ENCODE data around the gene RET. TPM values are rescaled to one million over a fixed set of nuclear protein-coding genes. Genes with fewer than 3 reads are reported as not detected.

Gene RET
- total RNA-seq, 1 donor from 2014 or later = 0.20 TPM

GRCh38 chr10:43110338-43111071 lies 33.6 kb downstream of the RET start:
- ATAC-seq = no peak

DNA sequence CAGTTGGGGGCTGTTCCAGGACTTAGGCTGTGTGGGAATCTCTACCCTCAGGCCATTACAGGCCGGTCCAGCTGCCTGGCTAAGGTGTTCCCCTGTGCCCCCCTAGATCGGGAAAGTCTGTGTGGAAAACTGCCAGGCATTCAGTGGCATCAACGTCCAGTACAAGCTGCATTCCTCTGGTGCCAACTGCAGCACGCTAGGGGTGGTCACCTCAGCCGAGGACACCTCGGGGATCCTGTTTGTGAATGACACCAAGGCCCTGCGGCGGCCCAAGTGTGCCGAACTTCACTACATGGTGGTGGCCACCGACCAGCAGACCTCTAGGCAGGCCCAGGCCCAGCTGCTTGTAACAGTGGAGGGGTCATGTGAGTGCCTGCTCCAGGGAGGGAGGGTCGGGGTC lies 34.2 kb downstream of the RET start:
- no peak for ATAC-seq

GRCh38 chr10:43111921-43112607 lies 35.2 kb downstream of the RET start:
- ATAC-seq = no peak

DNA sequence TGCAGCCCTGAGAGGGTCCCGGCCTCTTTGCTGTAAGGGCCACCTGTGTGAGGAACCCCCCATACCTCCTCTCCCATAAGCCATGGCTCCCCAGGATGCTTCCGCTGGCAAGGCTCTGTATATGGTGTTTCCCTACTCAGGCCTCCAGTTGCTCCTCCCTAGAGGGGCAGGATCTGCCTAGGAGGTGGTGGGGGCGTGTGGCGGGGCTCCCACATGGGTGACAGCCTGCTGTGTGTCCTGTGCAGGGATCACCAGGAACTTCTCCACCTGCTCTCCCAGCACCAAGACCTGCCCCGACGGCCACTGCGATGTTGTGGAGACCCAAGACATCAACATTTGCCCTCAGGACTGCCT lies 35.7 kb downstream of the RET start:
- ATAC-seq = no peak

DNA sequence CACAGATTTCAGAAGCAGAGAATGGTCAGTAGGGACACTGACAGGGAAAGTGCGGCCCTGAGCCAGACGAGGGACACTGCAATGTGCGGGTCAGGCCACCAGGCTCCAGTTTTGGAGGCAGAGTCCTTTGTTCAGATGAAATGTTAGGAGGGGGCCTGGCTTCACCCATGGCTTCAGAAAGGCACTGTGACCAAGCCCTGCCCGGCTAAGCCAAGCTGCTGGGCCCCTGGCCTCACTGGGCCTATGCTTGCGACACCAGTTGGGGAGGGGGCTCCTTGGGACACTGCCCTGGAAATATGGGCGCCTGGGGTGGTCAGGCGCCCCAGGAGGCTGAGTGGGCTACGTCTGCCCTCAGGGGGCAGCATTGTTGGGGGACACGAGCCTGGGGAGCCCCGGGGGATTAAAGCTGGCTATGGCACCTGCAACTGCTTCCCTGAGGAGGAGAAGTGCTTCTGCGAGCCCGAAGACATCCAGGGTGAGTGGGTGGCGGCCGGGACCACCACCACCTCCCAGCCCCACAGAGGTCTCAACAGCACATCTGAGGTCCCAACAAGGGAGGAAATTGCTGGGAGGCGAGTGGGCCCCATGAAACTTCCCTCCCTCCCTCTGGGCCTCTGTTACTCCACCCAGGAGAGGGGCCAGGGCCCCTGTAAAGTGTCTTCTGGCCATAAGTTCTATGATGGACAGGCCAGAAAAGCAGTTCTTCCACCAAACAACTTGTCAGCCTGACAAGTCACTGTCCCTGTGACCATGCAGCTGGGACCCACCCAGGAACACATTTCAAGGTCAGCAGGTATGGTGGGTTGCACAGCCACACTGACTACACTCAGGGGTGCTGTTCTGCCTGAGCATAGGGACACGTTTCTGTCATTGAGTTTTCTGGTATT lies 36.6 kb downstream of the RET start:
- ATAC-seq = no peak

GRCh38 chr10:43114088-43114742 lies 37.3 kb downstream of the RET start:
- no peak for ATAC-seq

- no peak for ATAC-seq
Measured at GRCh38 chr10:43114743-43115611, 38.1 kb downstream of the RET start.

DNA sequence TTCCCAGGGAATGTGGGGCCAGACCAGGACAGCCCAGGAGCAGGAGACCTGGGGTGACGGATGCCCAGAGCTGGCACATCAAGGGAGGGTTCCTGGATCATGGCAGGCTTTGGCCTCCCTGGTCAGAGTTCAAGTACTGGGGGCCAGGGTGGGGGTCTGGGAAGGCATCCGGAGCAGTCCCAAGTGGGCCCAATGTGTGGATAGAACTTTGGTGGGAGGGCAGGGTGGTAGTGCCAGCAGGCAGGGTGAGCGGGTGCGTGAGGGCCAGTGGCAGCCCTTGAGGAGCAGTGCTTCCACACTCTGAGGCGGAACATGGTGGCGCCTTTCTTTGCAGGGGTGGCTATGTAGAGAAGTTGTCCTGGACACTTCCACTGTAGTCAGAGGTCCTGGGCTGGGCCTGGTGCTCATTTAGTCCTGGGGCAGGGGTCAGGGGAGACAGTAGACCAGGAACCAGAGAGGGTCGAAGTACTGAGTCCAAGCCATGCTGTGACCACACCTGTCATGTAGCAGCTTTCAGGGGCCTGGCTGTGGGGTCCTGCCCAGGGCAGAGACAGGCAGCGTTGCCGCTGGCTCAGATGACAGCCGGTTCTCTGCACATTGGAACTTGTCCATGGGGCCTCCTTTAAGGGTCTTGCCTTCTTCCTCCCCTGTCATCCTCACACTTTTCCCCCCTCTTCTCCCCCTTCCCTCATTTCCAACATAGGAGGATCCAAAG lies 39.2 kb downstream of the RET start:
- no peak for ATAC-seq

DNA sequence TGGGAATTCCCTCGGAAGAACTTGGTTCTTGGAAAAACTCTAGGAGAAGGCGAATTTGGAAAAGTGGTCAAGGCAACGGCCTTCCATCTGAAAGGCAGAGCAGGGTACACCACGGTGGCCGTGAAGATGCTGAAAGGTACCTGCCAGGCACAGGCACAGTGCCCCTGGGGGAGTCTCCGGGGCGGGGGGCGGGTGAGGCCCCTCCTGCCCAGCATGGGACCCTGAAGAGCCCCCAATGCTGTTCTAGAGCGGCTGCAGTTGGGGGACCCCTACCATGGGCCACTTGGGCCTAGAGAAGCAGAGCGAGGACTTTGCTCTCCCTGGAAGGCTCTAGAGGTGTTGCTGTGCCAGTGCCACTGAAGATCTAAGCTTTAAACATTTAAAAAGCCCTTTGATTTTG lies 39.7 kb downstream of the RET start:
- ATAC-seq = no peak

GRCh38 chr10:43117031-43117776 lies 40.3 kb downstream of the RET start:
- no peak for ATAC-seq

GRCh38 chr10:43117777-43118583 lies 41.1 kb downstream of the RET start:
- no peak for ATAC-seq

- no peak for ATAC-seq
Measured at GRCh38 chr10:43118631-43119415, 42.0 kb downstream of the RET start.

- no peak for ATAC-seq
Measured at GRCh38 chr10:43119416-43120115, 42.7 kb downstream of the RET start.

DNA sequence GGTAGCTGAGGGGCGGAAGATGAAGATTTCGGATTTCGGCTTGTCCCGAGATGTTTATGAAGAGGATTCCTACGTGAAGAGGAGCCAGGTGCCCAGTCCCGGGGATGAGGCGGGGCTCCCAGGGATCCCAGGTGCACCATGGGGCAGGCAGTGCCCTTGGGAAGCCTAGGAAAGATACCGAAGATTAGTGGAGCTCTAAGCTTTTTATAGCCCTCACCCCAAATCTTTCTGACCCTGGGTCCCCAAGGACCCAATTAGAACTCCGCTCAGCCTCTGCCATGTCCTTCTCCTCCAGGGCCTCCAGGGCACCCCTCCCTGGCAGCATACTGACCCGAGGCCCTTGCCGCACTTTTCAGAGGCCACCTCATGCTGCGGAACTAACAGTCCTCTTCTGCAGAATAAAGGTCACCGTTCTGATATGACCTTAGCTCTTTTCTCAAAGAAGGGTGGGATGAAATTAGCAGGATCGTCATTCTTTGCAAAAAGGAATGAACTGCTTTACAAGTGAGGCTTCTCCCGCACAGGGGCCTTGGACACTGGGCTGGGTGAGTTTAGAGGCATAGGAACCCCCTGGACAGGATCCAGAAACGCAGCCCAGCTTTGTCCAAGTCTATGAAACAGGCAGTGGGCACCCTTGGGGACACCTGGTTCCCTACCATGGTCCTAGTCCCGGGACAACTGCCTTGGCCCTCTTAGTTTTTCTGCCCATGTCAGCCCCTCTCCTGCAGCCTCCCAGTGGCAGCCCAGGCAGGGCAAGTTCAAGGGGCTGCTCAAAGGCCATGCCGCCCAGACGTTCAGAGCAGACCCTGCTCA lies 43.5 kb downstream of the RET start:
- ATAC-seq = no peak

DNA sequence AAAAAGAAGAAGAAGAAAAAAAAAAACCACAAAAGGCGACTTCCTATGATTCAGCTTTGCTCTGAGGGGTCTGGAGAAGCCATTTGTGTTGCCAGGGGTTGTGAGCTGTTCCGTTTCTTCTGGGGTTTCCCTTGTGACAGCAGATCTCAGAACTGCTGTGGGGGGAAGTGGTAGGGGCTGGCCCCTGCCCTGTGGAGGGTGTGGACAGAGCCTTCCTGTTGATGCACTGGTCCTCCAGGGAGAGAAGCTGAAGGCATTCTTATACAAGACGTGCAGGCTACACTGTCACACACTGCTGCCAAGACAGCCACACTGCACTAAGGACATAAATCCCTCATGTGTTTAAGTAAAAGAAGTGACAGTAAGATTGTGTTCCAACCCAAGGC lies 44.1 kb downstream of the RET start:
- no peak for ATAC-seq

GRCh38 chr10:43121444-43121843 lies 44.6 kb downstream of the RET start:
- ATAC-seq = no peak

DNA sequence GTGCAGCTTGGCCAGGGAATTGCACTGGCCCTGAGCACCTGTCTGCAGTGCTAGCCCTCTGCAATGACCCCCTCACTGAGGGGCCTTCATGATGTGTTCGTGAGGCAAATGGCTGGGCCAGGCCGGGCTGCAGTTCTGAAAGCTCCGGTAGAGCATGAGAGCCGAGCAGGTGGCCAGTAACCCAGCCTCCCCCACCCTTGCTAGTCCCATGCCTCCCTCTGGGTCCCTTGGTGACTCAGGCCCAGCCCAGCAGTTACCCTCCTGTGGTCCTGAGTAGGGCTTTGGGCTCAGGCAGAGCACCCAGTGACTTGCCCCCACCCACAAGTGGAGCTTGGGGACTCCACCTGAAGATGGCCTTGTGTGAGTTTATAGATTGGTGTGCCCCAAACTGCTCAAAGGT lies 45.2 kb downstream of the RET start:
- ATAC-seq = no peak

All from esophagus mucosa (tissue), 1 donor.